HFFc6 (cell line): Measurements from ENCODE around the gene FRMPD2. TPM values are rescaled to one million over a fixed set of nuclear protein-coding genes. Genes with fewer than 3 reads are reported as not detected.

Source experiments
- DNase-seq: peaks from one replicate; pipeline ENCODE4 v3.0.0-alpha.2; 2018
- H3K27ac Mint-ChIP-seq: 2 replicates; pipeline ENCODE4 v1.8.0; 2020; ENCODE audit warnings: mild to moderate bottlenecking, mixed read lengths
- H3K27me3 Mint-ChIP-seq: 2 replicates; pipeline ENCODE4 v1.8.0; 2021; ENCODE audit warnings: mild to moderate bottlenecking, moderate library complexity, mixed read lengths; ENCODE audit not compliant: insufficient read depth
- H3K36me3 Mint-ChIP-seq: 2 replicates; pipeline ENCODE4 v1.8.0; 2021; ENCODE audit warnings: low read depth, mixed read lengths
- H3K4me1 Mint-ChIP-seq: 2 replicates; pipeline ENCODE4 v1.8.0; 2020; ENCODE audit warnings: low read depth, mixed read lengths
- H3K4me3 Mint-ChIP-seq: 2 replicates; pipeline ENCODE4 v1.8.0; 2020; ENCODE audit warnings: mild to moderate bottlenecking, moderate library complexity, mixed read lengths
- H3K9me3 Mint-ChIP-seq: 2 replicates; pipeline ENCODE4 v1.8.0; 2020; ENCODE audit warnings: mild to moderate bottlenecking, mixed read lengths
- CTCF ChIP-seq: fragments of 200-600 bp; sonication (generic); IDR thresholded peaks from 2 replicates; pipeline ENCODE4 v1.5.0; 2021; ENCODE audit warnings: antibody characterized with exemption, mild to moderate bottlenecking
- total RNA-seq, 6 experiments: library from RNA; stranded (reverse); fragmentation: NEBNext Ultra II Directional; extraction: Animal tissue kit (Norgen Biotek cat#: 25700); gene quantifications; 2 replicates in 1 of 6; 3 replicates in 5 of 6; pipeline ENCODE4 v1.2.3, GENCODE V29; 2021

Gene FRMPD2
- total RNA-seq, 6 experiments from 2014 or later = not detected

DNA sequence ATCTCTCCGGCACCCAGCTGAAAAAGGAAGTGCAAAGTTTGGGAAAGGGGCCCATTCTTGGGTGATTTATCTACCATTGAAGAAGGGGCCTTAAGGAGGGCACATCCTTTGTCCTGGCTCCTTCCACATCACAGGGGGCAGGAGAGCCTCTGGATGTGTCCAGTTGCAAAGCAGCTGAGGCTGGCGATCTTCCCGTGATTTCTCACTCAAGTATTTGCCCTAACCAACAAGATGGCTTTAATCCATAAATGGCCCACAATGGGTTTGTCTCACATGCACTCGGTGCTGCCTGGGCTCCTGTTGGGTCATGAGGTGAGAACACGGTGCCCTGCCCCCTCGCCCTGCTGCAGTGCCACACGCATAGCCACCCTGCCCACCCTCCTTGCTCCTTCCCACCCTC lies 14.2 kb upstream of the FRMPD2 start:
- Mint-ChIP-seq H3K4me3 (no peak overlapping the region), H3K27ac (no peak overlapping the region)
- no peak for DNase-seq

DNA sequence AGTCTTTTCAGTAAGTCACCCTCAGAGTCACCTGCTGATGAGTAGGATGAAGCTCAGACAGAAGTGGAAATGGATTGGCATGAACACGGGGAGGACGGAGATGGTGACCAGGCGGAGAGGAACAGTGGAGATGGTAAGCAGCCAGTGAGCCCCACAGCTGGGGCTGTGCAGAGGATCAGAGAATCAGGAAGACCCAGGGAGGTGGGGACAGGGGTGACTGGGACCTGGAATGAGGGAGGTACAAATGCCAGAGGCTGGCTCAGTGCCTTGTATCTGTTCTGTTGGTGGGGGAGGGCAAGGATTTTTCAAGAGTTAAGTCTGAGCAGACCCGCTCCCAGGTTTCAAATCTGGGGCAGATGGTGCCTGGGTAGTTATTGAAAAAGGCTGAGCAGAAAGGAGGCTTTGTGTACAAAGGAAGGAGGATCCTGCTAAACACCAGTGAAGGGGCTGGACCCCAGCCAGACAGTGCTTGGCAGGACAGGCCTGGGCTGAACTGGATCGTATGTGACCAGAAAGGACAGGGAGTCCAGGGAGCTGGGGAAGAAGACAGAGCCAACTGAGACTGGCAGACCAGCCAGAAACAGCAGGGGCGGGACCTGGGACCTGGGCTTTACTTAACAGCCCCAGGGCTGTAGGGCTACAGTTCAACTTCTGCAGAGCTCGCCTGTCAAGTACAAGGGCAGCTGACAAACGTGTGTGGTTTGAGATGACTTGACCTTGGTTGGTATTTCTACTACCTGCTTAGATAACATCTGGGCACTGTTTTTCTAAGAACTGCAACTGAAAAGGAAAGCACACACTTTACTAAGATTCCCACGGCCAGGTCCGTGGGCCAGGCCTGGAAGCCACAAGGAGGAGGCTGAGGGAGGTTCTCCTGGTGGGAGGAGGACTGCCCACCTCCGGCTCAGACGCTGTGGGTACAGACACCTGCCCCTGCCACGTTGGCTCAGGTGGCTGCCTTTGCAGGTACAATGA lies 13.2 kb upstream of the FRMPD2 start:
- H3K36me3 Mint-ChIP-seq = peaks cover 7% of the 10 kb centered on the region
- TF ChIP-seq CTCF = no peak
- DNase-seq = no peak
- H3K9me3 Mint-ChIP-seq = peaks cover 7% of the 10 kb centered on the region
- H3K4me3 Mint-ChIP-seq = no peak overlapping the region
- H3K27me3 Mint-ChIP-seq = peaks cover 40% of the 10 kb centered on the region
- no peak overlapping the region for H3K27ac Mint-ChIP-seq
- peaks cover 13% of the 10 kb centered on the region; the same call in 1 of the 2 replicates for H3K4me1 Mint-ChIP-seq

More for the DNA sequence above, 14.2 kb upstream of the FRMPD2 start:
- H3K9me3 Mint-ChIP-seq = peaks cover 5% of the 10 kb centered on the region
- H3K27me3 Mint-ChIP-seq = peaks cover 39% of the 10 kb centered on the region
- H3K4me1 Mint-ChIP-seq = peaks cover 13% of the 10 kb centered on the region; the same call in 1 of the 2 replicates
- no peak for TF ChIP-seq CTCF
- peaks cover 7% of the 10 kb centered on the region for H3K36me3 Mint-ChIP-seq

DNA sequence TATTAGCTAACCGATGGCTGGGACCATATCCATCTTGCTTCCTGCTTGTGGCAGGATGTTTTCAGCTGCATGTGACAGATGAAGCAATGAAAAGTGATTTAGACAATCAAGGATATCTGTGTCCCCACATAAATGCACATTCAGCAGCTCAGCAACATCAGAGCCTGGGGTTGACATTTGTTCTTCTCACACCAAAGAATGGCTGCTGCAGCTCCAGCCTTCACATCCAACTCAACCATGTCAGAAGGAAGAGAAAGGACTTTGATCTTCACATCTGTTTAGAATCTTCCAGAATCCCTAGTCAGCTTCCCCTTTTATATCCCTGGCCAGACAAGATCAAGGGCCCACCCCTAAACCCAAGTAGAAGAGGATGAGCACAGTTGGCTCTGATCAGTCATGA lies 11.9 kb upstream of the FRMPD2 start:
- H3K27ac Mint-ChIP-seq = no peak overlapping the region
- peaks cover 7% of the 10 kb centered on the region for H3K36me3 Mint-ChIP-seq
- DNase-seq = no peak
- peaks cover 36% of the 10 kb centered on the region for H3K27me3 Mint-ChIP-seq
- H3K4me3 Mint-ChIP-seq = no peak overlapping the region
- no peak for TF ChIP-seq CTCF
- H3K9me3 Mint-ChIP-seq = peaks cover 7% of the 10 kb centered on the region
- H3K4me1 Mint-ChIP-seq = peaks cover 13% of the 10 kb centered on the region; the same call in 1 of the 2 replicates

- no peak for DNase-seq
- Mint-ChIP-seq H3K36me3 (peaks cover 7% of the 10 kb centered on the region), H3K27ac (no peak overlapping the region), H3K9me3 (peaks cover 7% of the 10 kb centered on the region), H3K27me3 (peaks cover 36% of the 10 kb centered on the region), H3K4me1 (peaks cover 13% of the 10 kb centered on the region; the same call in 1 of the 2 replicates), H3K4me3 (no peak overlapping the region)
- TF ChIP-seq CTCF = no peak
Observed at GRCh38 chr10:48285710-48286109, 11.2 kb upstream of the FRMPD2 start.

GRCh38 chr10:48284811-48285210 lies 10.3 kb upstream of the FRMPD2 start:
- no peak overlapping the region for H3K4me3 Mint-ChIP-seq
- H3K27ac Mint-ChIP-seq = no peak overlapping the region
- peaks cover 7% of the 10 kb centered on the region for H3K36me3 Mint-ChIP-seq
- peaks cover 36% of the 10 kb centered on the region for H3K27me3 Mint-ChIP-seq
- no peak for DNase-seq
- TF ChIP-seq CTCF = no peak
- H3K9me3 Mint-ChIP-seq = peaks cover 7% of the 10 kb centered on the region
- H3K4me1 Mint-ChIP-seq = peaks cover 10% of the 10 kb centered on the region; the same call in 1 of the 2 replicates
